H1 (cell line): ENCODE measurements around the gene C5.

ENCODE experiments used
- CREB1 ChIP-seq: IDR thresholded peaks from 2 replicates; pipeline ENCODE4 v1.6.1; 2012; ENCODE audit warnings: inconsistent platforms
- EP300 ChIP-seq, 2 experiments: IDR thresholded peaks; 1 replicate in 1 of 2; 2 replicates in 1 of 2; pipeline ENCODE4 v1.6.1; 2011 to 2012; ENCODE audit warnings: low read depth in 2 of 2, low read length in 2 of 2, mild to moderate bottlenecking in 2 of 2, borderline replicate concordance in 1 of 2, inconsistent platforms in 1 of 2, moderate library complexity in 1 of 2
- FOSL1 ChIP-seq: IDR thresholded peaks from 2 replicates; pipeline ENCODE4 v1.6.1; 2011; ENCODE audit warnings: mild to moderate bottlenecking, low read depth, low read length, moderate library complexity; ENCODE audit not compliant: insufficient read depth
- JUN ChIP-seq: IDR thresholded peaks from 2 replicates; pipeline ENCODE4 v1.6.1; 2011; ENCODE audit warnings: low read depth, mild to moderate bottlenecking, improper control_type of control experiment, low read length
- RBBP5 ChIP-seq: IDR thresholded peaks from 2 replicates; pipeline ENCODE4 v1.7.1; 2012; ENCODE audit warnings: low read depth, mild to moderate bottlenecking, inconsistent platforms, low read length, moderate library complexity, borderline replicate concordance
- TAF1 ChIP-seq: IDR thresholded peaks from 2 replicates; pipeline ENCODE4 v1.6.1; 2011; ENCODE audit warnings: mild to moderate bottlenecking, low read depth, low read length
- TBP ChIP-seq: IDR thresholded peaks from 2 replicates; pipeline ENCODE4 v1.6.1; 2011; ENCODE audit warnings: low read depth, low read length, improper control_type of control experiment
- TF ChIP-seq, protein P1 (sequence below), 3 experiments: IDR thresholded peaks; 1 replicate in 2 of 3; 2 replicates in 1 of 3; pipeline versions ENCODE4 v1.5.1 to v1.6.1; 2011; ENCODE audit warnings: low read length in 3 of 3, mild to moderate bottlenecking in 3 of 3, inconsistent platforms in 2 of 3, low read depth in 1 of 3, moderate library complexity in 1 of 3; ENCODE audit not compliant: insufficient read depth in 1 of 3; ENCODE audit errors: control extremely low read depth in 1 of 3
- TF ChIP-seq, protein P2 (sequence below): fragments of 300-600 bp; sonication (generic); IDR thresholded peaks from 2 replicates; pipeline ENCODE4 v1.7.1; 2012; ENCODE audit warnings: low read length, moderate library complexity, mild to moderate bottlenecking, inconsistent platforms; ENCODE audit not compliant: insufficient replicate concordance
- TF ChIP-seq, protein P3 (sequence below): IDR thresholded peaks from 2 replicates; pipeline ENCODE4 v1.6.1; 2012; ENCODE audit warnings: inconsistent platforms

DNA sequence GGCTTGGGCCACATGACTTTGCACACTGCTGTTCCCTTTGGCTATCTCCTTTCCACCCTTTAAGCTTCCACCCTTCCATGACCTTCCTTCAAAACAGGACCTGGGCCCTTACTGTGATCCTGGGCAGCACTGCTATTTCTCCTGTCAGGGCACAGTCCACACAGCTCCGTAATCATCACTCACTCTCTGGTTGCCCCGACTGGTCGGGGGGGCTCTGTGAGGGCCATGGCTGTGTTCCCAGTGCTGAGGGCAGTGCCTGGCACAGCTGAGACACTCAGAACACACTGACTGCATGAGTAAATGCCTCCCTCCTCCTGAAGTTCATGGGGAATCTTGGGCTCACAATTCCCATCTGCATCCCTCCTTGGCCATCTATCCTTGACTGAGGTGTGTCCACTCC lies 135.7 kb downstream of the C5 start:
- TF ChIP-seq FOSL1 (no peak), TBP (no peak), CREB1 (no peak), JUN (no peak), EP300 (IDR thresholded peaks at IDR 0.05; ENCODE audit: borderline replicate concordance in 1 of 2, low read depth in 2 of 2, low read length in 2 of 2) (no peak), TAF1 (no peak), RBBP5 (no peak)
- TF ChIP-seq, protein P1, sequence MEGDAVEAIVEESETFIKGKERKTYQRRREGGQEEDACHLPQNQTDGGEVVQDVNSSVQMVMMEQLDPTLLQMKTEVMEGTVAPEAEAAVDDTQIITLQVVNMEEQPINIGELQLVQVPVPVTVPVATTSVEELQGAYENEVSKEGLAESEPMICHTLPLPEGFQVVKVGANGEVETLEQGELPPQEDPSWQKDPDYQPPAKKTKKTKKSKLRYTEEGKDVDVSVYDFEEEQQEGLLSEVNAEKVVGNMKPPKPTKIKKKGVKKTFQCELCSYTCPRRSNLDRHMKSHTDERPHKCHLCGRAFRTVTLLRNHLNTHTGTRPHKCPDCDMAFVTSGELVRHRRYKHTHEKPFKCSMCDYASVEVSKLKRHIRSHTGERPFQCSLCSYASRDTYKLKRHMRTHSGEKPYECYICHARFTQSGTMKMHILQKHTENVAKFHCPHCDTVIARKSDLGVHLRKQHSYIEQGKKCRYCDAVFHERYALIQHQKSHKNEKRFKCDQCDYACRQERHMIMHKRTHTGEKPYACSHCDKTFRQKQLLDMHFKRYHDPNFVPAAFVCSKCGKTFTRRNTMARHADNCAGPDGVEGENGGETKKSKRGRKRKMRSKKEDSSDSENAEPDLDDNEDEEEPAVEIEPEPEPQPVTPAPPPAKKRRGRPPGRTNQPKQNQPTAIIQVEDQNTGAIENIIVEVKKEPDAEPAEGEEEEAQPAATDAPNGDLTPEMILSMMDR (IDR thresholded peaks at IDR 0.05; ENCODE audit: control extremely low read depth in 1 of 3, insufficient read depth in 1 of 3, low read depth in 1 of 3, low read length in 3 of 3) = no peak
- TF ChIP-seq, protein P2, sequence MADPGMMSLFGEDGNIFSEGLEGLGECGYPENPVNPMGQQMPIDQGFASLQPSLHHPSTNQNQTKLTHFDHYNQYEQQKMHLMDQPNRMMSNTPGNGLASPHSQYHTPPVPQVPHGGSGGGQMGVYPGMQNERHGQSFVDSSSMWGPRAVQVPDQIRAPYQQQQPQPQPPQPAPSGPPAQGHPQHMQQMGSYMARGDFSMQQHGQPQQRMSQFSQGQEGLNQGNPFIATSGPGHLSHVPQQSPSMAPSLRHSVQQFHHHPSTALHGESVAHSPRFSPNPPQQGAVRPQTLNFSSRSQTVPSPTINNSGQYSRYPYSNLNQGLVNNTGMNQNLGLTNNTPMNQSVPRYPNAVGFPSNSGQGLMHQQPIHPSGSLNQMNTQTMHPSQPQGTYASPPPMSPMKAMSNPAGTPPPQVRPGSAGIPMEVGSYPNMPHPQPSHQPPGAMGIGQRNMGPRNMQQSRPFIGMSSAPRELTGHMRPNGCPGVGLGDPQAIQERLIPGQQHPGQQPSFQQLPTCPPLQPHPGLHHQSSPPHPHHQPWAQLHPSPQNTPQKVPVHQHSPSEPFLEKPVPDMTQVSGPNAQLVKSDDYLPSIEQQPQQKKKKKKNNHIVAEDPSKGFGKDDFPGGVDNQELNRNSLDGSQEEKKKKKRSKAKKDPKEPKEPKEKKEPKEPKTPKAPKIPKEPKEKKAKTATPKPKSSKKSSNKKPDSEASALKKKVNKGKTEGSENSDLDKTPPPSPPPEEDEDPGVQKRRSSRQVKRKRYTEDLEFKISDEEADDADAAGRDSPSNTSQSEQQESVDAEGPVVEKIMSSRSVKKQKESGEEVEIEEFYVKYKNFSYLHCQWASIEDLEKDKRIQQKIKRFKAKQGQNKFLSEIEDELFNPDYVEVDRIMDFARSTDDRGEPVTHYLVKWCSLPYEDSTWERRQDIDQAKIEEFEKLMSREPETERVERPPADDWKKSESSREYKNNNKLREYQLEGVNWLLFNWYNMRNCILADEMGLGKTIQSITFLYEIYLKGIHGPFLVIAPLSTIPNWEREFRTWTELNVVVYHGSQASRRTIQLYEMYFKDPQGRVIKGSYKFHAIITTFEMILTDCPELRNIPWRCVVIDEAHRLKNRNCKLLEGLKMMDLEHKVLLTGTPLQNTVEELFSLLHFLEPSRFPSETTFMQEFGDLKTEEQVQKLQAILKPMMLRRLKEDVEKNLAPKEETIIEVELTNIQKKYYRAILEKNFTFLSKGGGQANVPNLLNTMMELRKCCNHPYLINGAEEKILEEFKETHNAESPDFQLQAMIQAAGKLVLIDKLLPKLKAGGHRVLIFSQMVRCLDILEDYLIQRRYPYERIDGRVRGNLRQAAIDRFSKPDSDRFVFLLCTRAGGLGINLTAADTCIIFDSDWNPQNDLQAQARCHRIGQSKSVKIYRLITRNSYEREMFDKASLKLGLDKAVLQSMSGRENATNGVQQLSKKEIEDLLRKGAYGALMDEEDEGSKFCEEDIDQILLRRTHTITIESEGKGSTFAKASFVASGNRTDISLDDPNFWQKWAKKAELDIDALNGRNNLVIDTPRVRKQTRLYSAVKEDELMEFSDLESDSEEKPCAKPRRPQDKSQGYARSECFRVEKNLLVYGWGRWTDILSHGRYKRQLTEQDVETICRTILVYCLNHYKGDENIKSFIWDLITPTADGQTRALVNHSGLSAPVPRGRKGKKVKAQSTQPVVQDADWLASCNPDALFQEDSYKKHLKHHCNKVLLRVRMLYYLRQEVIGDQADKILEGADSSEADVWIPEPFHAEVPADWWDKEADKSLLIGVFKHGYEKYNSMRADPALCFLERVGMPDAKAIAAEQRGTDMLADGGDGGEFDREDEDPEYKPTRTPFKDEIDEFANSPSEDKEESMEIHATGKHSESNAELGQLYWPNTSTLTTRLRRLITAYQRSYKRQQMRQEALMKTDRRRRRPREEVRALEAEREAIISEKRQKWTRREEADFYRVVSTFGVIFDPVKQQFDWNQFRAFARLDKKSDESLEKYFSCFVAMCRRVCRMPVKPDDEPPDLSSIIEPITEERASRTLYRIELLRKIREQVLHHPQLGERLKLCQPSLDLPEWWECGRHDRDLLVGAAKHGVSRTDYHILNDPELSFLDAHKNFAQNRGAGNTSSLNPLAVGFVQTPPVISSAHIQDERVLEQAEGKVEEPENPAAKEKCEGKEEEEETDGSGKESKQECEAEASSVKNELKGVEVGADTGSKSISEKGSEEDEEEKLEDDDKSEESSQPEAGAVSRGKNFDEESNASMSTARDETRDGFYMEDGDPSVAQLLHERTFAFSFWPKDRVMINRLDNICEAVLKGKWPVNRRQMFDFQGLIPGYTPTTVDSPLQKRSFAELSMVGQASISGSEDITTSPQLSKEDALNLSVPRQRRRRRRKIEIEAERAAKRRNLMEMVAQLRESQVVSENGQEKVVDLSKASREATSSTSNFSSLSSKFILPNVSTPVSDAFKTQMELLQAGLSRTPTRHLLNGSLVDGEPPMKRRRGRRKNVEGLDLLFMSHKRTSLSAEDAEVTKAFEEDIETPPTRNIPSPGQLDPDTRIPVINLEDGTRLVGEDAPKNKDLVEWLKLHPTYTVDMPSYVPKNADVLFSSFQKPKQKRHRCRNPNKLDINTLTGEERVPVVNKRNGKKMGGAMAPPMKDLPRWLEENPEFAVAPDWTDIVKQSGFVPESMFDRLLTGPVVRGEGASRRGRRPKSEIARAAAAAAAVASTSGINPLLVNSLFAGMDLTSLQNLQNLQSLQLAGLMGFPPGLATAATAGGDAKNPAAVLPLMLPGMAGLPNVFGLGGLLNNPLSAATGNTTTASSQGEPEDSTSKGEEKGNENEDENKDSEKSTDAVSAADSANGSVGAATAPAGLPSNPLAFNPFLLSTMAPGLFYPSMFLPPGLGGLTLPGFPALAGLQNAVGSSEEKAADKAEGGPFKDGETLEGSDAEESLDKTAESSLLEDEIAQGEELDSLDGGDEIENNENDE = no peak
- TF ChIP-seq, protein P3, sequence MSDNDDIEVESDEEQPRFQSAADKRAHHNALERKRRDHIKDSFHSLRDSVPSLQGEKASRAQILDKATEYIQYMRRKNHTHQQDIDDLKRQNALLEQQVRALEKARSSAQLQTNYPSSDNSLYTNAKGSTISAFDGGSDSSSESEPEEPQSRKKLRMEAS = no peak
